K562 (cell line): Measurements from ENCODE around the gene ZNRF1. TPM values are rescaled to one million over a fixed set of nuclear protein-coding genes. Genes with fewer than 3 reads are reported as not detected.
A peak's percentile ranks its signal among the peaks of the same experiment; 100 is the strongest.

Experiments used
- ATAC-seq: fragments of 200-7000 bp; cut with Tn5 transposase; 3 replicates; pipeline ENCODE4 v1.9.1; 2020; ENCODE audit warnings: moderate library complexity
- BruUV-seq: library from RNA; stranded (reverse); fragments of 400-500 nt; replicated peaks from 2 replicates; lab custom pipeline; 2021; lab: Mats Ljungman, UMichigan
- CTCF ChIA-PET: fragments of 300-600 bp; formaldehyde crosslinking; extraction: SDS; loops from one replicate; lab custom pipeline; 2021; ENCODE audit warnings: low intra/inter-chr PET ratio; lab: Yijun Ruan, JAX
- POLR2A ChIA-PET: fragments of 300-600, 350-650 bp; sonication (Branson Sonifier 250); formaldehyde crosslinking; extraction: SDS; loops from one replicate; lab custom pipeline; 2021; ENCODE audit warnings: antibody characterized with exemption, inconsistent platforms; lab: Yijun Ruan, JAX
- DNase-seq, 4 experiments: peaks; one replicate each; pipeline versions ENCODE4 v3.0.0 to v3.0.0-alpha.2; 2011 to 2018; ENCODE audit warnings: low spot score in 3 of 4, mixed read lengths in 3 of 4; ENCODE audit errors: extremely low read depth in 1 of 4
- FAIRE-seq: peaks from 2 replicates; lab custom pipeline; 2011; peaks lifted over from hg19 to GRCh38; lab: Jason Lieb, UNC
- H2AFZ ChIP-seq: 2 replicates; pipeline ENCODE4 v1.6.0; 2011; ENCODE audit warnings: low read depth, low read length, control low read depth, inconsistent platforms
- H3K27ac ChIP-seq: fragments of 200-600 bp; 3 replicates; pipeline ENCODE4 v1.8.0; 2011; ENCODE audit warnings: low read depth, mild to moderate bottlenecking, control low read depth, inconsistent platforms, low read length, moderate library complexity, mixed read lengths; ENCODE audit errors: extremely low read depth
- H3K27me3 ChIP-seq, 2 experiments: fragments of 300-600 bp in 1 of 2; 2 replicates in 1 of 2; 3 replicates in 1 of 2; pipeline versions ENCODE4 v1.6.0 to v1.8.0; 2011; ENCODE audit warnings: inconsistent platforms in 2 of 2, low read length in 2 of 2, mild to moderate bottlenecking in 1 of 2, mixed read lengths in 1 of 2, moderate library complexity in 1 of 2; ENCODE audit not compliant: control insufficient read depth in 2 of 2, insufficient read depth in 2 of 2
- H3K36me3 ChIP-seq: fragments of 300-600 bp; 3 replicates; pipeline ENCODE4 v1.8.0; 2011; ENCODE audit warnings: mild to moderate bottlenecking, low read length, inconsistent platforms; ENCODE audit not compliant: control insufficient read depth, insufficient read depth
- H3K4me1 ChIP-seq, 2 experiments: fragments of 200-600 bp in 1 of 2; replicated peaks in 1 of 2; 2 replicates in 1 of 2; 3 replicates in 1 of 2; pipeline versions ENCODE4 v1.5.1 to v1.8.0; 2011; ENCODE audit warnings: inconsistent platforms in 2 of 2, low read length in 2 of 2, mild to moderate bottlenecking in 1 of 2, mixed read lengths in 1 of 2, moderate library complexity in 1 of 2; ENCODE audit not compliant: control insufficient read depth in 2 of 2, insufficient read depth in 2 of 2
- H3K4me2 ChIP-seq: 2 replicates; pipeline ENCODE4 v1.6.1; 2011; ENCODE audit warnings: low read length, control low read depth, inconsistent platforms, mixed read lengths; ENCODE audit not compliant: insufficient read depth
- H3K4me3 ChIP-seq: fragments of 200-600 bp; sonication (generic), shearing (Covaris generic); 2 replicates; pipeline ENCODE4 v1.5.1; 2016; ENCODE audit warnings: control low read depth, inconsistent platforms
- H3K79me2 ChIP-seq: fragments of 200-600 bp; 3 replicates; pipeline ENCODE4 v1.8.0; 2011; ENCODE audit warnings: low read length, inconsistent platforms; ENCODE audit not compliant: control insufficient read depth, insufficient read depth
- H3K9ac ChIP-seq, 2 experiments: 2 replicates each; pipeline versions ENCODE4 v1.6.0 to v1.6.1; 2011; ENCODE audit warnings: low read depth in 2 of 2, low read length in 2 of 2, control low read depth in 1 of 2, inconsistent platforms in 1 of 2, mild to moderate bottlenecking in 1 of 2, mixed read lengths in 1 of 2; ENCODE audit not compliant: insufficient read depth in 1 of 2
- H3K9me1 ChIP-seq: one replicate; pipeline ENCODE4 v1.6.0; 2011; ENCODE audit warnings: inconsistent platforms, mild to moderate bottlenecking, low read length, moderate library complexity; ENCODE audit not compliant: control insufficient read depth, insufficient read depth
- H3K9me3 ChIP-seq: replicated peaks from 2 replicates; pipeline ENCODE4 v1.5.1; 2011; ENCODE audit warnings: low read depth, low read length, inconsistent platforms; ENCODE audit not compliant: control insufficient read depth, insufficient read depth
- H4K20me1 ChIP-seq: replicated peaks from 2 replicates; pipeline ENCODE4 v1.6.1; 2011; ENCODE audit warnings: low read length, inconsistent platforms, mixed read lengths; ENCODE audit not compliant: control insufficient read depth, insufficient read depth
- CTBP1 ChIP-seq: fragments of 450-650 bp; IDR thresholded peaks from 2 replicates; pipeline ENCODE4 v1.6.1; 2016; ENCODE audit warnings: borderline replicate concordance
- DPF2 ChIP-seq: fragments of 450-650 bp; IDR thresholded peaks from 2 replicates; pipeline ENCODE4 v1.6.1; 2016
- GATA2 ChIP-seq: sonication (generic); formaldehyde crosslinking; IDR thresholded peaks from 2 replicates; pipeline ENCODE4 v1.4.0; 2020; ENCODE audit warnings: mild to moderate bottlenecking, missing genetic modification reagents
- MNT ChIP-seq, 2 experiments: fragments of 450-650 bp; conservative IDR thresholded peaks; 2 replicates each; pipeline ENCODE4 v1.6.1; 2017; ENCODE audit warnings: mild to moderate bottlenecking in 2 of 2, moderate library complexity in 2 of 2
- NFE2 ChIP-seq: IDR thresholded peaks from 2 replicates; pipeline ENCODE4 v1.6.1; 2014; ENCODE audit warnings: antibody characterized with exemption, low read depth
- RCOR1 ChIP-seq, 2 experiments: IDR thresholded peaks; 2 replicates each; pipeline ENCODE4 v1.6.1; 2012; ENCODE audit warnings: low read depth in 2 of 2, low read length in 2 of 2, borderline replicate concordance in 1 of 2, improper control_type of control experiment in 1 of 2
- ZNF217 ChIP-seq: sonication (generic); formaldehyde crosslinking; IDR thresholded peaks from 2 replicates; pipeline ENCODE4 v1.8.0; 2022; ENCODE audit warnings: mild to moderate bottlenecking, missing genetic modification reagents
- ZNF384 ChIP-seq: IDR thresholded peaks from 2 replicates; pipeline ENCODE4 v1.6.1; 2012; ENCODE audit warnings: low read depth, low read length, improper control_type of control experiment
- in situ Hi-C: fragments of 300-500 bp; cut with MboI; formaldehyde crosslinking; loops from 4 replicates; pipeline ENCODE4 v1.15.0; 2018; ENCODE audit warnings: inconsistent platforms, mixed read lengths
- intact Hi-C: fragments of 100-400 bp; cut with micrococcal nuclease; formaldehyde crosslinking; loops from 2 replicates; pipeline ENCODE4 v1.14.2; 2022
- polyA plus RNA-seq, 8 experiments: library from polyadenylated mRNA; depleted of rRNA in 4 of 8; stranded (reverse) in 5 of 8; unstranded in 3 of 8; fragments of >200 nt; fragmentation: Nextera tagmentation in 2 of 8; fragmentation: Illumina TruSeq in 1 of 8; extraction: Ambion mirVana in 2 of 8; extraction: Trizol in 1 of 8; gene quantifications; 2 replicates each; pipeline versions ENCODE4 v1.2.1 to v1.2.3, GENCODE V29; 2011 to 2014; ENCODE audit warnings: inconsistent platforms in 1 of 8, missing spikeins in 1 of 8
- total RNA-seq, 7 experiments: library from RNA; depleted of rRNA in 6 of 7; stranded (reverse); fragments of >200 nt in 6 of 7; fragmentation: Illumina TruSeq in 2 of 7; extraction: Trizol in 2 of 7; gene quantifications; 2 replicates each; pipeline versions ENCODE4 v1.2.1 to v1.2.3, GENCODE V29; 2011 to 2021; ENCODE audit warnings: low replicate concordance in 1 of 7

Gene ZNRF1
- total and polyA plus RNA-seq, 9 of the 15 experiments (the other 6 are each of a cell fraction or from before 2014, with no cell fraction given): 9.5 to 37.7 (median 20.0) TPM

- TF ChIP-seq RCOR1 (IDR thresholded peaks at IDR 0.05; ENCODE audit: borderline replicate concordance in 1 of 2, low read depth in 2 of 2, low read length in 2 of 2): peak in 1 of 2 experiments; percentile 48; a peak in 1 of 4 replicates
These were observed 29.8 kb downstream of the ZNRF1 start (continued) for GRCh38 chr16:75028544-75029135.

GRCh38 chr16:75029854-75030253 lies 31.0 kb downstream of the ZNRF1 start:
- no peak overlapping the region for H3K4me3 ChIP-seq
- no peak overlapping the region for H3K27ac ChIP-seq
- FAIRE-seq (peak; percentile 6), DNase-seq (no peak), ATAC-seq (no peak)
- H3K9me3 ChIP-seq: no peaks in the 10 kb centered on the region; the same call in 1 of the 2 replicates
- H3K4me1 ChIP-seq: peaks cover 9 to 33% of the 10 kb centered on the region in 2 experiments; a peak in 4 of 5 replicates
- H3K27me3 ChIP-seq: no peaks in the 10 kb centered on the region
- CTCF ChIA-PET: no interaction called here
- POLR2A ChIA-PET: interaction anchor here (1.0 kb wide), 1 partner anchor 13 kb away, joined by 3 read pairs; no protein-coding TSS in a partner anchor
- peaks cover 84% of the 10 kb centered on the region for H3K79me2 ChIP-seq
- H3K9ac ChIP-seq: no peak overlapping the region
- no peaks in the 10 kb centered on the region for H3K36me3 ChIP-seq
- intact Hi-C loops: no loop called here
- H2AFZ ChIP-seq: no peak overlapping the region
- no TSS peak for BruUV-seq
- no peaks in the 10 kb centered on the region for H4K20me1 ChIP-seq
- no peak for TF ChIP-seq ZNF217 (CRISPR knock-in tag)
- 0 out of 2 replicates have a peak, but pooled peaks have one; percentile 24 for TF ChIP-seq DPF2
- TF ChIP-seq ZNF384: peak; percentile 58; the same call in 1 of the 2 replicates
- TF ChIP-seq GATA2 (CRISPR knock-in tag): 0 out of 2 replicates have a peak, but pooled peaks have one; percentile 16
- 0 out of 2 replicates have a peak, but pooled peaks have one; percentile 21 for TF ChIP-seq NFE2
- TF ChIP-seq MNT (conservative IDR thresholded peaks at IDR 0.05): no peak
- no peak for TF ChIP-seq CTBP1
- H3K9me1 ChIP-seq: no peaks in the 10 kb centered on the region
- H3K4me2 ChIP-seq: no peak overlapping the region
- in situ Hi-C loops: no loop called here
